Left lung (tissue), 10 donors: ENCODE results near the gene CEACAM4. TPM values are rescaled to one million over a fixed set of nuclear protein-coding genes. Genes with fewer than 3 reads are reported as not detected.
A peak's percentile ranks its signal among the peaks of the same experiment; 100 is the strongest.

Source experiments
- ATAC-seq: fragments of 200-7000 bp; cut with Tn5 transposase; one replicate; pipeline ENCODE4 v1.9.1; 2020; ENCODE audit warnings: moderate library complexity
- DNase-seq, 4 donors: peaks; one replicate each; pipeline ENCODE4 v3.0.0-alpha.2; 2013 to 2020
- H3K27ac ChIP-seq, 2 donors: fragments of 200-600 bp; sonication (generic) in 1 of 2; one replicate each; pipeline versions ENCODE4 v1.5.0 to v1.8.0; 2020 to 2021
- H3K27me3 ChIP-seq, 2 donors: fragments of 200-600 bp; sonication (generic) in 1 of 2; one replicate each; pipeline versions ENCODE4 v1.5.0 to v1.8.0; 2020 to 2021
- H3K36me3 ChIP-seq, 2 donors: fragments of 200-600 bp; sonication (generic) in 1 of 2; one replicate each; pipeline versions ENCODE4 v1.5.0 to v1.8.0; 2020 to 2021
- H3K4me1 ChIP-seq, 2 donors: fragments of 200-600 bp; one replicate each; pipeline ENCODE4 v1.8.0; 2021
- H3K4me3 ChIP-seq, 2 donors: fragments of 200-600 bp; sonication (generic) in 1 of 2; one replicate each; pipeline versions ENCODE4 v1.5.0 to v1.8.0; 2020 to 2021; ENCODE audit warnings: mild to moderate bottlenecking in 1 of 2
- H3K9me3 ChIP-seq, 2 donors: fragments of 200-600 bp; sonication (generic) in 1 of 2; one replicate each; pipeline versions ENCODE4 v1.5.0 to v1.8.0; 2020 to 2021
- CTCF ChIP-seq, 2 donors: fragments of 200-600 bp; sonication (generic) in 1 of 2; IDR thresholded peaks; one replicate each; pipeline versions ENCODE4 v1.5.0 to v1.8.0; 2021; ENCODE audit warnings: antibody characterized with exemption in 2 of 2
- intact Hi-C, 2 donors: fragments of 100-400 bp; cut with DNase I; formaldehyde crosslinking; loops; one replicate each; pipeline versions ENCODE4 v1.11.2 to v1.14.2; 2022
- polyA plus RNA-seq, 6 donors: library from polyadenylated mRNA; unstranded; fragments of 120-200 nt; gene quantifications; one replicate each; pipeline ENCODE4 v1.2.1, GENCODE V29; 2013; ENCODE audit not compliant: insufficient read length in 6 of 6
- total RNA-seq, 2 donors: library from RNA; stranded (reverse); fragmentation: NEBNext Ultra II Directional; extraction: Animal tissue kit (Norgen Biotek cat#: 25700); gene quantifications; one replicate each; pipeline ENCODE4 v1.2.1, GENCODE V29; 2021
- donor health status: DM: no; HTN: yes; CAD: no.
- donor health status: DM: no; HTN: no; CAD: no.

Gene CEACAM4
- total and polyA plus RNA-seq, 8 donors = 0.13 to 13.7 (median 0.28) TPM; not detected in 3

- no peaks in the 10 kb centered on the region for H3K9me3 ChIP-seq
- H3K4me3 ChIP-seq = no peak overlapping the region
- H3K36me3 ChIP-seq = no peaks in the 10 kb centered on the region
- peaks cover 0 to 7% of the 10 kb centered on the region in 2 donors for H3K27me3 ChIP-seq
- TF ChIP-seq CTCF (IDR thresholded peaks at IDR 0.05) = no peak
- peaks cover 0 to 92% of the 10 kb centered on the region in 2 donors for H3K4me1 ChIP-seq
- DNase-seq = no peak
- H3K27ac ChIP-seq = peak overlapping the region in 1 of 2 donors; percentile 76
- intact Hi-C loops = no loop called here
- ATAC-seq = no peak
Observed at GRCh38 chr19:41620171-41620570, 6.7 kb downstream of the CEACAM4 start.

- Histone ChIP-seq H3K36me3 (no peaks in the 10 kb centered on the region), H3K27ac (peak overlapping the region in 1 of 2 donors; percentile 76), H3K4me3 (no peak overlapping the region), H3K9me3 (no peaks in the 10 kb centered on the region), H3K27me3 (peaks cover 0 to 7% of the 10 kb centered on the region in 2 donors), H3K4me1 (peaks cover 0 to 82% of the 10 kb centered on the region in 2 donors)
- intact Hi-C loops = no loop called here
- TF ChIP-seq CTCF (IDR thresholded peaks at IDR 0.05) = no peak
- no peak for DNase-seq
- ATAC-seq = no peak
Observed at GRCh38 chr19:41619018-41619556, 7.8 kb downstream of the CEACAM4 start.

GRCh38 chr19:41617941-41618730 is 8.7 kb downstream of the CEACAM4 start:
- no peak for TF ChIP-seq CTCF (IDR thresholded peaks at IDR 0.05)
- H3K4me3 ChIP-seq = no peak overlapping the region
- no peak for DNase-seq
- no peaks in the 10 kb centered on the region for H3K9me3 ChIP-seq
- H3K27ac ChIP-seq = peak overlapping the region in 1 of 2 donors; percentile 76
- peaks cover 0 to 74% of the 10 kb centered on the region in 2 donors for H3K4me1 ChIP-seq
- ATAC-seq = no peak
- H3K36me3 ChIP-seq = no peaks in the 10 kb centered on the region
- intact Hi-C loops = no loop called here
- H3K27me3 ChIP-seq = peaks cover 0 to 7% of the 10 kb centered on the region in 2 donors

GRCh38 chr19:41616792-41617621 is 9.9 kb downstream of the CEACAM4 start:
- H3K36me3 ChIP-seq = no peaks in the 10 kb centered on the region
- TF ChIP-seq CTCF (IDR thresholded peaks at IDR 0.05) = no peak
- H3K4me3 ChIP-seq = no peak overlapping the region
- no peaks in the 10 kb centered on the region for H3K9me3 ChIP-seq
- intact Hi-C loops = no loop called here
- peaks cover 0 to 74% of the 10 kb centered on the region in 2 donors for H3K4me1 ChIP-seq
- DNase-seq = peak in 1 of 4 donors; percentile 17
- H3K27ac ChIP-seq = no peak overlapping the region
- peaks cover 0 to 7% of the 10 kb centered on the region in 2 donors for H3K27me3 ChIP-seq
- peak; percentile 49 for ATAC-seq

- no peak for TF ChIP-seq CTCF (IDR thresholded peaks at IDR 0.05)
- intact Hi-C loops = no loop called here
- no peak overlapping the region for H3K27ac ChIP-seq
- H3K9me3 ChIP-seq = no peaks in the 10 kb centered on the region
- H3K36me3 ChIP-seq = no peaks in the 10 kb centered on the region
- no peak overlapping the region for H3K4me3 ChIP-seq
- DNase-seq = no peak
- H3K27me3 ChIP-seq = peaks cover 0 to 1% of the 10 kb centered on the region in 2 donors
- ATAC-seq = no peak
- peaks cover 0 to 56% of the 10 kb centered on the region in 2 donors for H3K4me1 ChIP-seq
Observed at GRCh38 chr19:41615207-41615606, 11.7 kb downstream of the CEACAM4 start.
